Measurements from ENCODE around the gene BUB1B. TPM values are rescaled to one million over a fixed set of nuclear protein-coding genes. Genes with fewer than 3 reads are reported as not detected.
"Not testable (repeated sequence)": the region's sequence is repeated elsewhere in the genome, so short reads cannot be mapped to it uniquely, and the experiment has no call there.

Gene BUB1B, protein sequence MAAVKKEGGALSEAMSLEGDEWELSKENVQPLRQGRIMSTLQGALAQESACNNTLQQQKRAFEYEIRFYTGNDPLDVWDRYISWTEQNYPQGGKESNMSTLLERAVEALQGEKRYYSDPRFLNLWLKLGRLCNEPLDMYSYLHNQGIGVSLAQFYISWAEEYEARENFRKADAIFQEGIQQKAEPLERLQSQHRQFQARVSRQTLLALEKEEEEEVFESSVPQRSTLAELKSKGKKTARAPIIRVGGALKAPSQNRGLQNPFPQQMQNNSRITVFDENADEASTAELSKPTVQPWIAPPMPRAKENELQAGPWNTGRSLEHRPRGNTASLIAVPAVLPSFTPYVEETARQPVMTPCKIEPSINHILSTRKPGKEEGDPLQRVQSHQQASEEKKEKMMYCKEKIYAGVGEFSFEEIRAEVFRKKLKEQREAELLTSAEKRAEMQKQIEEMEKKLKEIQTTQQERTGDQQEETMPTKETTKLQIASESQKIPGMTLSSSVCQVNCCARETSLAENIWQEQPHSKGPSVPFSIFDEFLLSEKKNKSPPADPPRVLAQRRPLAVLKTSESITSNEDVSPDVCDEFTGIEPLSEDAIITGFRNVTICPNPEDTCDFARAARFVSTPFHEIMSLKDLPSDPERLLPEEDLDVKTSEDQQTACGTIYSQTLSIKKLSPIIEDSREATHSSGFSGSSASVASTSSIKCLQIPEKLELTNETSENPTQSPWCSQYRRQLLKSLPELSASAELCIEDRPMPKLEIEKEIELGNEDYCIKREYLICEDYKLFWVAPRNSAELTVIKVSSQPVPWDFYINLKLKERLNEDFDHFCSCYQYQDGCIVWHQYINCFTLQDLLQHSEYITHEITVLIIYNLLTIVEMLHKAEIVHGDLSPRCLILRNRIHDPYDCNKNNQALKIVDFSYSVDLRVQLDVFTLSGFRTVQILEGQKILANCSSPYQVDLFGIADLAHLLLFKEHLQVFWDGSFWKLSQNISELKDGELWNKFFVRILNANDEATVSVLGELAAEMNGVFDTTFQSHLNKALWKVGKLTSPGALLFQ
- total RNA-seq: 49.9 and 54.8 TPM in 2 replicates

DNA sequence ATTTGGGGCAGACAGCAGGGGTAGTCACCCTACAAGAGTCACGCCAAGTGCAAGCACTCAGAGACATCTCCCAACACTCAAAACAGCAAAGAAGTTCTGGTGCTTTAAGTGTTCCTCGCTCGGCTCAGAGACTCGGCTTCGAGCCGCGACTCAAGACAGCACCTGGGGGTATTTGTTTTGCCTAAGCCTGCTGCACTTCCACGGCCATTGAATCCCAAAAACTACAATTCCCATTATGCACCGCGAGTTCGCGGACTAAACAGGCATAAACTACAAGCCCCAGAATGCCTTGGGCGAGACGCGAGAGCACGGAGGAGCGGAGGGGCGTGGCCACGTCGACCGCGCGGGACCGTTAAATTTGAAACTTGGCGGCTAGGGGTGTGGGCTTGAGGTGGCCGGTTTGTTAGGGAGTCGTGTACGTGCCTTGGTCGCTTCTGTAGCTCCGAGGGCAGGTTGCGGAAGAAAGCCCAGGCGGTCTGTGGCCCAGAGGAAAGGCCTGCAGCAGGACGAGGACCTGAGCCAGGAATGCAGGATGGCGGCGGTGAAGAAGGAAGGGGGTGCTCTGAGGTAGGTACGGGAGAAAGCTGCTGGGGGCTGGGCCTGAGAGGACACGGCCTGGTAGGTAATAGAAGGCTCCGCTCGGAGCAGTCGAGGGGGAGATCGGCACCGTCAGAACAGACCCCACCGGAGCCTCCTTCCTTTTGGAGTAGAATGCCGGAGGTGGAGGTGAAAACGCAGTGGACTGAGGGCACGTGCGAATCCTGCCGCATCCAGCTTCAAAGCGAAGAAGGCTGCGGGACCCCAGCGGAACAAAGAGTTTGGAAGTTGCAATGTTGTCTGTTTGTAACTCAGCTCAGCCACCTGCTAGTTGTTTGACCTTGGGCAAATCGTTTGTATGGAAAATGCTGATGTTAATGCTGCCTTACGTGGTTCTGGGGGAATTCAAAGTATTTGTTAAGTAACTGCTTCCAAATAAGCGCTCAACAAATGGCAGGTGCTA lies at the start of gene BUB1B:
Gene BUB1B (plus strand): TSS at position 381 of the 1,000 bp plus-strand sequence. CDS start 152 bp downstream, at position 533.
- intact Hi-C loops (cut with micrococcal nuclease): loop anchor here (1.0 to 5.0 kb wide), 11 partner anchors 53 to 379 kb away; partner anchors contain the start of genes BAHD1, BMF, EIF2AK4 and FSIP1

- intact Hi-C loops (cut with micrococcal nuclease): no loop called here
Measured at GRCh38 chr15:40111888-40112287, 49.0 kb upstream of the BUB1B start.

- intact Hi-C loops (cut with micrococcal nuclease): no loop called here
Measured at GRCh38 chr15:40112789-40113188, 48.1 kb upstream of the BUB1B start.

DNA sequence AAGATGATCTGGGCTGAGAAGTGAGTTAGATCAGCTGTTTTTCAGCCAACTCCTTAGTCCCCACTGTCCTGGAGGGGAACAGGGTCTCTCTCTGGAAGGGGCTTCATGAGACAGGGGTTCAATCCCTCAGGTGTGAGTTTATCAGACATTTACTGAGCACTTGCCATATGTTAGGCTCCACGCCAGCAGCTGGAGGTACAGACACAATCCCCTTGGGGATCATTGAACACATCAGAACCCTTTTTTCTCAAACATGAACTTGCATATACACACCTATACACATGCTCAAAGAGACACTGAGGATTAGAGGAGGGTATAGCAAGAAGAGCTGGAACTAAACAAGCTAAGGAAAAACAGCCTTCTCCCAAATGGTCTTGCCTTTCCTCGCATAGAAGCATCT lies 46.7 kb upstream of the BUB1B start:
- intact Hi-C loops (cut with micrococcal nuclease): no loop called here

GRCh38 chr15:40115106-40115505 lies 45.8 kb upstream of the BUB1B start:
- intact Hi-C loops (cut with micrococcal nuclease): not testable (repeated sequence)

DNA sequence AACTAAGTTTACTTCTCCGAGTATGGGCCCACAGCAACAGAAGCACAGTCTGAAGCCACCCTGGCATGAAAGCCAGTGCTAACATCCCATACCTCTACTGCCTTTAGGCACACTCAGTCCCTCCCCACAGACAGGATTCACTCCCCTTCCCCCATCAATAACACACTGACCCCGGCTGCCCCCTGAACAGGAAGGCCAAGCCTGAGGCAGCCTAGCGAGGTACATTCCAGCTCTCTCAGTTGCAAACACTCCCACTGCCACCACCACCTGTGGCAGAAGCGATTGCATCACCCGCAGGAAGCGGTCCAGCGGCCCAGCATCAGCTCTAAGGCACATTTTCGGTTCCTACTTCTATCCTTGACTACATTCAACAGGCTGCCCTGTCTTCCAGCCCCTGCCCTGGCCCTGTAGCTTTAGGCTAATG lies 45.2 kb upstream of the BUB1B start:
- intact Hi-C loops (cut with micrococcal nuclease): no loop called here

DNA sequence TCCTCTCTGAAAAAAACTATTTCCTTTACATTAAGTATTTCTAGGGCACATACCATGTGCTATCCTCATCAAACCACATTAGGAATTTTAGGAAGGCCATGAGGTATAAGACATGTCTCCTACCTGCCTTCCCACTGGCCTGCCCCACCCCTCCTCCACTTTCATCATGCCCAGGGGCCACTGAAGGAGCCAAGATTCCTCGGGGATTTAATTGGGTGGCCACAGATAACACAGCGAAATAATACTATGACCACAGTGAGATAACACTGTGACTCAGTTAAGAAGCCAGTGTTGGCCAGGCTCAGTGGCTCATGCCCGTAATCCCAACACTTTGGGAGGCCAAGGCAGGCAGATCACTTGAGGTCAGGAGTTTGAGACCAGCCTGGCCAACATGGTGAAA lies 42.4 kb upstream of the BUB1B start:
- intact Hi-C loops (cut with micrococcal nuclease): no loop called here

GRCh38 chr15:40121911-40122638 lies 38.8 kb upstream of the BUB1B start:
- intact Hi-C loops (cut with micrococcal nuclease): no loop called here

GRCh38 chr15:40122989-40123388 lies 37.9 kb upstream of the BUB1B start:
- intact Hi-C loops (cut with micrococcal nuclease): not testable (repeated sequence)

- intact Hi-C loops (cut with micrococcal nuclease): not testable (repeated sequence)
Measured at GRCh38 chr15:40123863-40124262, 37.0 kb upstream of the BUB1B start.

DNA sequence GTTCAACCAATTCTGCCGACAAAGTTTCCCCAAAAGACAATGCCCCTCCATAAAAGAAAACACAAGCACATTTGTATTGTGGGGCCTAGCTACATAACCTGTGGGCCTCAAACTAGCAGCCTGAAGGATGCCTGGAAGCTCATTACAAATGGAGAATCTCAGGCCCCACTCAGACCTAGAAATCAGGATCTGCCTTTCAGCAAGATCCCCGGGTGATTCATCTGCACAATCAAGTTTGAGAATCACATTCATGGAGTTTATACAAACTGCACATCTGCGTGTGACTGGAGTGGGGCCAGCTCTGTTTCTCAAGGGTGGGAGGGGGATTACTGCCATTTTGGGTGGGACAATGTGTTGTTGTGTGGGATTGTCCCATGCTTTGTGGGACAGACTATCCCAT lies 36.5 kb upstream of the BUB1B start:
- intact Hi-C loops (cut with micrococcal nuclease): not testable (repeated sequence)

DNA sequence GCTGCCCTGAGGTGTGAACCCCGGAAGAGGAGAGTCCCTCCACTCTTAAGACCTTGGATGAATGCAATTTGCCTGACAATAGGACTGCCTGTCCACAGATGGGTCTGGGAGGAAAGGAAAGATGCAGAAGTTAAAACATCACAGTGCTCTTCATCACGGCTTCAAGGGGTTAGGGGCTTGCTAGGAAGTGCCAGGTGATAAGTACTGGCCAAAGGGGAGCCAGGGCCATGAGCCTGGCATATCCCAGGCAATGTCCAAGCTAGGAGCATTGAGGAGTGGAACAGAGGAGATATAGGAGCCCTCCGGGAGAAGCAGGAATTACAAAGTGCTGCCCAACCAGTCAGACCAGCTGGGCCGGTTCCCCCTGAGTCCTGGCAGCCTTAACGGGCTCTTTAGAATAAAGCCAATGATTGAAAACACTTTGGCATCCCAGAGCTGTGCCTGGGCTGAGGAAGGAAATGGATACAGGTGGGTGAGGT lies 36.0 kb upstream of the BUB1B start:
- intact Hi-C loops (cut with micrococcal nuclease): not testable (repeated sequence)

GRCh38 chr15:40125950-40126349 lies 34.9 kb upstream of the BUB1B start:
- intact Hi-C loops (cut with micrococcal nuclease): no loop called here

- intact Hi-C loops (cut with micrococcal nuclease): loop anchor here (1.0 kb wide), 2 partner anchors 22 to 82 kb away; no protein-coding TSS in a partner anchor
Measured at GRCh38 chr15:40128766-40129660, 31.9 kb upstream of the BUB1B start.

- intact Hi-C loops (cut with micrococcal nuclease): no loop called here
Measured at GRCh38 chr15:40130118-40130517, 30.8 kb upstream of the BUB1B start.

DNA sequence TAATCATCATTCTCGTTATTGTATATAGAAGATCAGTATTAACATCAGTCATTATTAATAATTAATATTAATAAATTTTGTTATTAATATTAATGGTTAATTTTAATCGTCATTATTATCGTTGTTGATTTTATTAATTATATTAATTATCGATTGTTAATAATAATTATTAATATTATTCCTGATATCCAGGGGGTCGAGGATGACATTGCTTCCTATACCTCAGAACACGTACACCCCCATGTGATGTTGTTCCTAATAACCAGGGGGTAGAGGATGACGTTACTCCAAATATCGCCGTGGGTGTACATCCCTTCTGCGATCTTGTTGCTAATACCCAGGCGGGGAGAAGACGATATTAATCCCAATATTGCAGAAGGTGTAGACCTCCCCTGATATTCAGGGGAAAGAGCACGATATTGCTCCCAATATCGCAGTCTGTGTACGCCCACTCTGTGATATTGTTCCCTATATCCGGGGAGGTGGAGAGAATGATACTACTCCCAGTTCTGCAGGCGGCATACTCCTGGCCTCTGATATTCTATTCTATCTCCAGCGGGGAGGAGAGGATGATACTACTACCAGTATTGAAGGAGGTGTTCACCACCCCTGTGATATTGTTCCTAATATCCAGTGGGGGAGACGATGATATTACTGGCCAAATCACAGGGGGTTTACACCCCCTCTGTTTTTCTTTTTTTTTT lies 29.9 kb upstream of the BUB1B start:
- intact Hi-C loops (cut with micrococcal nuclease): no loop called here

DNA sequence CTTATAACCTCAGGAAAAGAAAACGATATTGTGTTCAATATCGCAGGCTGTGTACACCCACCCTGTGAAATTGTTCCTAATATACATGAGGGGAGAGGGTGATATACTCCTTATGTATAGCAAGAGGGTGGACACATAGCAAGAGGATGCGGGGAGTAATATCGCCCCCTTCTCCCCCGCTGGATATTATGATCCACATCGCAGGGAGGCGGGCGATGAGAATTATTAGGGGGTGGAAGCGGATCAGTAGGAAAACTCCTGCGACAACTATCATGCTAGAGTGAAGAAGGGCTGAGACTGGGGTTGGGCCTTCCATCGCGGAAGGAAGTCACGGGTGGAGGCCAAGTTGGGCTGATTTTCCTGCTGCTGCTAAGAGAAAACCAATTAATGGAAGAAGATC lies 27.3 kb upstream of the BUB1B start:
- intact Hi-C loops (cut with micrococcal nuclease): no loop called here

- intact Hi-C loops (cut with micrococcal nuclease): no loop called here
Measured at GRCh38 chr15:40134885-40135284, 26.0 kb upstream of the BUB1B start.
